Left lung (tissue), 10 donors: ENCODE data around the gene AHNAK2. TPM values are rescaled to one million over a fixed set of nuclear protein-coding genes. Genes with fewer than 3 reads are reported as not detected.

Experiments
- ATAC-seq: fragments of 200-7000 bp; cut with Tn5 transposase; one replicate; pipeline ENCODE4 v1.9.1; 2020; ENCODE audit warnings: moderate library complexity
- DNase-seq, 4 donors: peaks; one replicate each; pipeline ENCODE4 v3.0.0-alpha.2; 2013 to 2020
- H3K27ac ChIP-seq, 2 donors: fragments of 200-600 bp; sonication (generic) in 1 of 2; one replicate each; pipeline versions ENCODE4 v1.5.0 to v1.8.0; 2020 to 2021
- H3K27me3 ChIP-seq, 2 donors: fragments of 200-600 bp; sonication (generic) in 1 of 2; one replicate each; pipeline versions ENCODE4 v1.5.0 to v1.8.0; 2020 to 2021
- H3K36me3 ChIP-seq, 2 donors: fragments of 200-600 bp; sonication (generic) in 1 of 2; one replicate each; pipeline versions ENCODE4 v1.5.0 to v1.8.0; 2020 to 2021
- H3K4me1 ChIP-seq, 2 donors: fragments of 200-600 bp; one replicate each; pipeline ENCODE4 v1.8.0; 2021
- H3K4me3 ChIP-seq, 2 donors: fragments of 200-600 bp; sonication (generic) in 1 of 2; one replicate each; pipeline versions ENCODE4 v1.5.0 to v1.8.0; 2020 to 2021; ENCODE audit warnings: mild to moderate bottlenecking in 1 of 2
- H3K9me3 ChIP-seq, 2 donors: fragments of 200-600 bp; sonication (generic) in 1 of 2; one replicate each; pipeline versions ENCODE4 v1.5.0 to v1.8.0; 2020 to 2021
- CTCF ChIP-seq, 2 donors: fragments of 200-600 bp; sonication (generic) in 1 of 2; IDR thresholded peaks; one replicate each; pipeline versions ENCODE4 v1.5.0 to v1.8.0; 2021; ENCODE audit warnings: antibody characterized with exemption in 2 of 2
- intact Hi-C, 2 donors: fragments of 100-400 bp; cut with DNase I; formaldehyde crosslinking; loops; one replicate each; pipeline versions ENCODE4 v1.11.2 to v1.14.2; 2022
- polyA plus RNA-seq, 6 donors: library from polyadenylated mRNA; unstranded; fragments of 120-200 nt; gene quantifications; one replicate each; pipeline ENCODE4 v1.2.1, GENCODE V29; 2013; ENCODE audit not compliant: insufficient read length in 6 of 6
- total RNA-seq, 2 donors: library from RNA; stranded (reverse); fragmentation: NEBNext Ultra II Directional; extraction: Animal tissue kit (Norgen Biotek cat#: 25700); gene quantifications; one replicate each; pipeline ENCODE4 v1.2.1, GENCODE V29; 2021
- donor health status: DM: no; HTN: yes; CAD: no.
- donor health status: DM: no; HTN: no; CAD: no.

AHNAK2 gene
- total and polyA plus RNA-seq, 8 donors = 1.4 to 22.3 (median 2.5) TPM

- Histone ChIP-seq H3K4me3 (no peak overlapping the region), H3K27me3 (no peaks in the 10 kb centered on the region), H3K36me3 (peaks cover 0 to 17% of the 10 kb centered on the region in 2 donors), H3K9me3 (no peaks in the 10 kb centered on the region), H3K27ac (no peak overlapping the region), H3K4me1 (peaks cover 11 to 32% of the 10 kb centered on the region in 2 donors)
- intact Hi-C loops = no loop called here
- no peak for TF ChIP-seq CTCF (IDR thresholded peaks at IDR 0.05)
- DNase-seq (no peak), ATAC-seq (no peak)
Measured at GRCh38 chr14:105015242-105015641, 37.1 kb upstream of the AHNAK2 start.

- DNase-seq = no peak
- Histone ChIP-seq H3K9me3 (no peaks in the 10 kb centered on the region), H3K27ac (no peak overlapping the region), H3K27me3 (no peaks in the 10 kb centered on the region), H3K4me3 (no peak overlapping the region), H3K4me1 (peaks cover 7 to 26% of the 10 kb centered on the region in 2 donors), H3K36me3 (peaks cover 0 to 23% of the 10 kb centered on the region in 2 donors)
- intact Hi-C loops = no loop called here
- no peak for TF ChIP-seq CTCF (IDR thresholded peaks at IDR 0.05)
- no peak for ATAC-seq
Measured at GRCh38 chr14:105014631-105015030, 36.5 kb upstream of the AHNAK2 start.

- TF ChIP-seq CTCF (IDR thresholded peaks at IDR 0.05) = no peak
- intact Hi-C loops = no loop called here
- Histone ChIP-seq H3K4me3 (no peak overlapping the region), H3K9me3 (no peaks in the 10 kb centered on the region), H3K36me3 (peaks cover 0 to 29% of the 10 kb centered on the region in 2 donors), H3K27me3 (no peaks in the 10 kb centered on the region), H3K27ac (no peak overlapping the region), H3K4me1 (peaks cover 1 to 20% of the 10 kb centered on the region in 2 donors)
- ATAC-seq (no peak), DNase-seq (no peak)
Measured at GRCh38 chr14:105014032-105014431, 35.9 kb upstream of the AHNAK2 start.

GRCh38 chr14:105013150-105013785 lies 35.1 kb upstream of the AHNAK2 start:
- Histone ChIP-seq H3K36me3 (peaks cover 0 to 36% of the 10 kb centered on the region in 2 donors), H3K27me3 (no peaks in the 10 kb centered on the region), H3K4me3 (no peak overlapping the region), H3K4me1 (peaks cover 0 to 14% of the 10 kb centered on the region in 2 donors), H3K27ac (no peak overlapping the region), H3K9me3 (no peaks in the 10 kb centered on the region)
- TF ChIP-seq CTCF (IDR thresholded peaks at IDR 0.05) = no peak
- intact Hi-C loops = no loop called here
- no peak for ATAC-seq
- peak in 1 of 4 donors; percentile 24 for DNase-seq

GRCh38 chr14:105012171-105012985 lies 34.2 kb upstream of the AHNAK2 start:
- Histone ChIP-seq H3K9me3 (no peaks in the 10 kb centered on the region), H3K27ac (no peak overlapping the region), H3K4me1 (peaks cover 0 to 14% of the 10 kb centered on the region in 2 donors), H3K4me3 (no peak overlapping the region), H3K36me3 (peaks cover 0 to 45% of the 10 kb centered on the region in 2 donors), H3K27me3 (no peaks in the 10 kb centered on the region)
- ATAC-seq = peak; percentile 76
- intact Hi-C loops = no loop called here
- DNase-seq = no peak
- no peak for TF ChIP-seq CTCF (IDR thresholded peaks at IDR 0.05)
